Panc1 (cell line): ENCODE data around the gene SIGMAR1. TPM values are rescaled to one million over a fixed set of nuclear protein-coding genes. Genes with fewer than 3 reads are reported as not detected.

Experiments
- ATAC-seq: fragments of 200-7000 bp; cut with Tn5 transposase; 2 replicates; pipeline ENCODE4 v1.9.1; 2020; ENCODE audit warnings: mild to moderate bottlenecking, moderate library complexity
- BruUV-seq: library from RNA; stranded (reverse); fragments of 400-500 nt; replicated peaks from 2 replicates; lab custom pipeline; 2021; lab: Mats Ljungman, UMichigan
- CTCF ChIA-PET: fragments of 300-600 bp; sonication (Branson Sonifier 250); formaldehyde crosslinking; loops from one replicate; lab custom pipeline; 2022; ENCODE audit warnings: antibody characterized with exemption; lab: Charles Lee
- POLR2A ChIA-PET: fragments of 300-600 bp; sonication (Branson Sonifier 250); formaldehyde crosslinking; loops from one replicate; lab custom pipeline; 2022; ENCODE audit warnings: antibody characterized with exemption; lab: Charles Lee
- DNase-seq: peaks from one replicate; pipeline ENCODE4 v3.0.0-alpha.2; 2010; ENCODE audit warnings: low read depth, low spot score
- H3K27ac ChIP-seq: 2 replicates; pipeline ENCODE4 v1.5.1; 2011; ENCODE audit warnings: mild to moderate bottlenecking, low read length, inconsistent platforms
- H3K27me3 ChIP-seq: fragments of 200-500 bp; sonication (Bioruptor generic); 2 replicates; pipeline ENCODE4 v1.6.0; 2014; ENCODE audit warnings: low read length, inconsistent platforms; ENCODE audit not compliant: control insufficient read depth, insufficient read depth
- H3K36me3 ChIP-seq: fragments of 200-500 bp; sonication (Bioruptor generic); 2 replicates; pipeline ENCODE4 v1.5.1; 2014; ENCODE audit warnings: inconsistent platforms, mild to moderate bottlenecking, low read length, moderate library complexity; ENCODE audit not compliant: control insufficient read depth, insufficient read depth
- H3K4me1 ChIP-seq: 2 replicates; pipeline ENCODE4 v1.5.1; 2011; ENCODE audit warnings: inconsistent platforms, mild to moderate bottlenecking, low read length, moderate library complexity; ENCODE audit not compliant: control insufficient read depth, insufficient read depth
- H3K4me3 ChIP-seq, 2 experiments: 2 replicates each; pipeline ENCODE4 v1.5.1; 2011 to 2012; ENCODE audit warnings: low read depth in 2 of 2, low read length in 2 of 2, mild to moderate bottlenecking in 2 of 2, inconsistent platforms in 1 of 2, moderate library complexity in 1 of 2
- H3K9me3 ChIP-seq: fragments of 200-500 bp; sonication (Bioruptor generic); 2 replicates; pipeline ENCODE4 v1.5.1; 2014; ENCODE audit warnings: low read depth, mild to moderate bottlenecking, inconsistent platforms, low read length, moderate library complexity; ENCODE audit not compliant: control insufficient read depth, insufficient read depth
- CTCF ChIP-seq: fragments of 450-650 bp; IDR thresholded peaks from 2 replicates; pipeline ENCODE4 v1.5.1; 2017; ENCODE audit warnings: mild to moderate bottlenecking
- POLR2AphosphoS5 ChIP-seq: IDR thresholded peaks from 2 replicates; pipeline ENCODE4 v1.6.1; 2012; ENCODE audit warnings: mild to moderate bottlenecking, low read depth, low read length, moderate library complexity
- SIN3A ChIP-seq: IDR thresholded peaks from 2 replicates; pipeline ENCODE4 v1.6.1; 2012; ENCODE audit warnings: low read depth, mild to moderate bottlenecking, low read length, moderate library complexity, borderline replicate concordance; ENCODE audit not compliant: insufficient read depth
- TCF7L2 ChIP-seq: IDR thresholded peaks from 2 replicates; pipeline ENCODE4 v1.6.1; 2011; ENCODE audit warnings: mild to moderate bottlenecking, low read depth, low read length, inconsistent platforms
- in situ Hi-C: cut with HindIII; loops from 2 replicates; pipeline ENCODE4 v1.10.0; 2016; ENCODE audit warnings: low sequenced_read_pairs, low pct_unique_long_range_greater_than_20kb
- intact Hi-C: fragments of 100-400 bp; cut with micrococcal nuclease; formaldehyde crosslinking; loops from one replicate; pipeline ENCODE4 v1.10.0; 2022; ENCODE audit not compliant: unreplicated experiment
- total RNA-seq: library from RNA; stranded (reverse); gene quantifications from one replicate; pipeline ENCODE4 v1.2.1, GENCODE V29; 2021; ENCODE audit not compliant: unreplicated experiment
- TF ChIP-seq, protein P1 (sequence below), 2 experiments: IDR thresholded peaks; 2 replicates each; pipeline ENCODE4 v1.6.1; 2011 to 2012; ENCODE audit warnings: low read depth in 2 of 2, control low read depth in 1 of 2, low read length in 1 of 2, mild to moderate bottlenecking in 1 of 2, moderate library complexity in 1 of 2; ENCODE audit not compliant: insufficient read depth in 1 of 2

The SIGMAR1 gene
- total RNA-seq, 1 experiment from 2014 or later: 131 TPM

DNA sequence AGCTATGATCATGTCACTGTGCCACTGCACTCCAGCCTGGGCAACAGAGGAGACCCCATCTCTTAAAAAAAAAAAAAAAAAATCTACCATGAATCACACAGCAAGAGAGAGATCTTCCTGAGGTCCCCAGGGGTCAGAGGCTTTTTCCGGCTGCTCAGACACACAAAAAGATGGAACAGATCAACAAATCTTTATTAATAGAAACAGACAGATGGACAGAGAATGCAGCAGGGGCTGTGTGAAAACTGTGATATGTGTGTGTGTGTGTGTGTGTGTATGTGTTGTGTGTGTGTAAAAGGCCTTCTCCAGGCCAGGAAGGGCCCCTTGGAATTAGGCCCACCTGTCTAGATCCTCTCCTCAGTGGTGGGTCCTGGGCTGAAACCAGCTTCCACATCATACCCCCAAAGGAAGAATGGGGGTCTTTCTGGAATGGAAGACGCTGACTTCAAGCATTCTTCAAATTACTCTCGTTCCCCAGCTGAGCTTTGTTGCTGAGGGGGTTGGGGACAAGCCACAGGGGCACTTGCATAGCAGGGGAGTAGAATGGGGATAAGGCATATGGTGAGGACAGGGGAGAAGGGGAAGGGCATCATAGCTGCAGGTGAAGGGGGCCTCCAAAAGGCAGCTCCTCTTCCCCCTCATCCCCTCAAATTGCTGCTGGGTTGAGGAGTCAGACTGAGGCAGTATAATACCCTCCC is 2.9 kb downstream of the SIGMAR1 start:
- POLR2A ChIA-PET: interaction anchor here (0.6 to 0.7 kb wide), 3 partner anchors 15 to 523 kb away, joined by 6 to 11 read pairs (median 8); partner anchors contain the start of gene DCTN3
- ATAC-seq (no peak), DNase-seq (no peak)
- Histone ChIP-seq H3K27me3 (no peaks in the 10 kb centered on the region; the same call in 1 of the 2 replicates), H3K4me3 (no peak overlapping the region), H3K9me3 (no peaks in the 10 kb centered on the region), H3K36me3 (no peaks in the 10 kb centered on the region), H3K4me1 (peaks cover 13% of the 10 kb centered on the region), H3K27ac (no peak overlapping the region)
- intact Hi-C loops: loop anchor here (1.0 kb wide), 1 partner anchor 21 kb away; no protein-coding TSS in a partner anchor
- in situ Hi-C loops: no loop called here
- TF ChIP-seq CTCF (no peak), TCF7L2 (no peak), SIN3A (no peak), POLR2AphosphoS5 (0 out of 2 replicates have a peak, but pooled peaks have one; percentile 23)
- TF ChIP-seq, protein P1, sequence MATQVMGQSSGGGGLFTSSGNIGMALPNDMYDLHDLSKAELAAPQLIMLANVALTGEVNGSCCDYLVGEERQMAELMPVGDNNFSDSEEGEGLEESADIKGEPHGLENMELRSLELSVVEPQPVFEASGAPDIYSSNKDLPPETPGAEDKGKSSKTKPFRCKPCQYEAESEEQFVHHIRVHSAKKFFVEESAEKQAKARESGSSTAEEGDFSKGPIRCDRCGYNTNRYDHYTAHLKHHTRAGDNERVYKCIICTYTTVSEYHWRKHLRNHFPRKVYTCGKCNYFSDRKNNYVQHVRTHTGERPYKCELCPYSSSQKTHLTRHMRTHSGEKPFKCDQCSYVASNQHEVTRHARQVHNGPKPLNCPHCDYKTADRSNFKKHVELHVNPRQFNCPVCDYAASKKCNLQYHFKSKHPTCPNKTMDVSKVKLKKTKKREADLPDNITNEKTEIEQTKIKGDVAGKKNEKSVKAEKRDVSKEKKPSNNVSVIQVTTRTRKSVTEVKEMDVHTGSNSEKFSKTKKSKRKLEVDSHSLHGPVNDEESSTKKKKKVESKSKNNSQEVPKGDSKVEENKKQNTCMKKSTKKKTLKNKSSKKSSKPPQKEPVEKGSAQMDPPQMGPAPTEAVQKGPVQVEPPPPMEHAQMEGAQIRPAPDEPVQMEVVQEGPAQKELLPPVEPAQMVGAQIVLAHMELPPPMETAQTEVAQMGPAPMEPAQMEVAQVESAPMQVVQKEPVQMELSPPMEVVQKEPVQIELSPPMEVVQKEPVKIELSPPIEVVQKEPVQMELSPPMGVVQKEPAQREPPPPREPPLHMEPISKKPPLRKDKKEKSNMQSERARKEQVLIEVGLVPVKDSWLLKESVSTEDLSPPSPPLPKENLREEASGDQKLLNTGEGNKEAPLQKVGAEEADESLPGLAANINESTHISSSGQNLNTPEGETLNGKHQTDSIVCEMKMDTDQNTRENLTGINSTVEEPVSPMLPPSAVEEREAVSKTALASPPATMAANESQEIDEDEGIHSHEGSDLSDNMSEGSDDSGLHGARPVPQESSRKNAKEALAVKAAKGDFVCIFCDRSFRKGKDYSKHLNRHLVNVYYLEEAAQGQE (IDR thresholded peaks at IDR 0.05; ENCODE audit: insufficient read depth in 1 of 2, low read depth in 2 of 2, low read length in 1 of 2): no peak
- TSS peak; percentile 94 for BruUV-seq
- CTCF ChIA-PET: interaction anchor here (1.0 to 1.8 kb wide), 6 partner anchors 15 to 31 kb away, joined by 3 to 8 read pairs (median 6); partner anchors contain the start of gene RPP25L

DNA sequence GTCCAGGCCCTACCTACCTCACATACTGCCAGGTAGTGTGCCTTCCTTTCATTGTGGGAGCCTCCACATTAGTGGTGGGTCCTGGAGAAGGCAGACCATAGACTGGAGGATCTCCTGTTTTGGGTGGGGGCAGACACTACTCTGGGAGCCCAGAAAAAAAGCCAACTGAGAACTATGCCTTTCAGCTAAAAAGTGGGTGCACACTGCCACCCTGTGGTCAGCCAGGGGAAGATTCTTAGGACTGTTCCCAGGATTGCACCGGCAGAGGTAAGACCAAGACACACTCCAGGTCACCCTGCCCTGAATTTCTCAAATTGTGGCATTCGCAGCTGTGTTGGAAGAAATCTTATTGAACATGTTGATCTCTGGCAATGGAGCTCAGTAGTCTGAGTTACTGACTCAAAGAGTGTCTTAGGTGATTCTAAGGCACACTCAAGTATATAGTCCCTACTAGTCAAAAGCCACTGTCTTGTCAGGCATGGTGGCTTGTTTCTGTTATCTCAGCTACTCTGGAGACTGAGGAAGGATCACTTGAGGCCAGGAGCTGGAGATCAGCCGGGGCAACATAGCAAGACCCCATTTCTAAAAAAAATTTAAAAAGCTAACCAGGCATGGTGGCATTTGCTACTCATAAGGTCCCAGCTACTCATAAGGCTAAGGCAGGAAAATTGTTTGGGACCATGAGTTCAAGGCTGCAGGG is 3.6 kb downstream of the SIGMAR1 start:
- CTCF ChIA-PET: interaction anchor here (0.5 to 1.8 kb wide), 8 partner anchors 11 to 450 kb away, joined by 3 to 8 read pairs (median 6); partner anchors contain the start of gene RPP25L
- peak; percentile 65 for DNase-seq

More for the DNA sequence above, 3.6 kb downstream of the SIGMAR1 start:
- peak; percentile 55 for ATAC-seq
- in situ Hi-C loops (no loop called here), intact Hi-C loops (loop anchor here (1.0 kb wide), 1 partner anchor 21 kb away; no protein-coding TSS in a partner anchor)
- Histone ChIP-seq H3K4me1 (peaks cover 13% of the 10 kb centered on the region), H3K36me3 (no peaks in the 10 kb centered on the region), H3K27me3 (peaks cover 6% of the 10 kb centered on the region), H3K9me3 (no peaks in the 10 kb centered on the region), H3K27ac (no peak overlapping the region), H3K4me3 (no peak overlapping the region)
- POLR2A ChIA-PET: interaction anchor here (0.6 to 0.7 kb wide), 4 partner anchors 14 to 523 kb away, joined by 3 to 11 read pairs (median 7); partner anchors contain the start of gene DCTN3
- TF ChIP-seq CTCF: peak; percentile 95
- TF ChIP-seq TCF7L2: no peak
- BruUV-seq: no TSS peak
